Mammary epithelial cell (primary cell): Measurements from ENCODE around the gene FNDC5.

Source experiments
- EZH2 ChIP-seq: IDR thresholded peaks from 2 replicates; pipeline ENCODE4 v1.6.1; 2012; ENCODE audit warnings: low read length, inconsistent platforms, borderline replicate concordance
- TF ChIP-seq, protein P1 (sequence below), 2 donors: IDR thresholded peaks in 1 of 2; conservative IDR thresholded peaks in 1 of 2; 2 replicates each; pipeline ENCODE4 v1.5.1; 2011 to 2012; ENCODE audit warnings: inconsistent platforms in 2 of 2, low read length in 2 of 2, mild to moderate bottlenecking in 2 of 2, control low read depth in 1 of 2, low read depth in 1 of 2; ENCODE audit not compliant: insufficient read depth in 1 of 2; ENCODE audit errors: extremely low read depth in 1 of 2

- TF ChIP-seq, protein P1, sequence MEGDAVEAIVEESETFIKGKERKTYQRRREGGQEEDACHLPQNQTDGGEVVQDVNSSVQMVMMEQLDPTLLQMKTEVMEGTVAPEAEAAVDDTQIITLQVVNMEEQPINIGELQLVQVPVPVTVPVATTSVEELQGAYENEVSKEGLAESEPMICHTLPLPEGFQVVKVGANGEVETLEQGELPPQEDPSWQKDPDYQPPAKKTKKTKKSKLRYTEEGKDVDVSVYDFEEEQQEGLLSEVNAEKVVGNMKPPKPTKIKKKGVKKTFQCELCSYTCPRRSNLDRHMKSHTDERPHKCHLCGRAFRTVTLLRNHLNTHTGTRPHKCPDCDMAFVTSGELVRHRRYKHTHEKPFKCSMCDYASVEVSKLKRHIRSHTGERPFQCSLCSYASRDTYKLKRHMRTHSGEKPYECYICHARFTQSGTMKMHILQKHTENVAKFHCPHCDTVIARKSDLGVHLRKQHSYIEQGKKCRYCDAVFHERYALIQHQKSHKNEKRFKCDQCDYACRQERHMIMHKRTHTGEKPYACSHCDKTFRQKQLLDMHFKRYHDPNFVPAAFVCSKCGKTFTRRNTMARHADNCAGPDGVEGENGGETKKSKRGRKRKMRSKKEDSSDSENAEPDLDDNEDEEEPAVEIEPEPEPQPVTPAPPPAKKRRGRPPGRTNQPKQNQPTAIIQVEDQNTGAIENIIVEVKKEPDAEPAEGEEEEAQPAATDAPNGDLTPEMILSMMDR (conservative IDR thresholded peaks at IDR 0.05 in 1 of 2, IDR thresholded peaks at IDR 0.05 in 1 of 2; ENCODE audit: extremely low read depth in 1 of 2, insufficient read depth in 1 of 2, low read depth in 1 of 2, low read length in 2 of 2), result no peak
- TF ChIP-seq EZH2, result no peak
Observed at GRCh38 chr1:32865639-32866405, 4.9 kb downstream of the FNDC5 start.
